GM23338 (cell line): ENCODE results near the gene INPP5D.

Source experiments
- CTCF ChIP-seq, 2 experiments: fragments of 200-600 bp in 1 of 2; sonication (generic) in 1 of 2; conservative IDR thresholded peaks; 2 replicates each; pipeline versions ENCODE4 v1.5.1 to v1.6.1; 2016 to 2017; ENCODE audit warnings: antibody characterized with exemption in 2 of 2, low read depth in 2 of 2, mild to moderate bottlenecking in 2 of 2, moderate library complexity in 1 of 2
- ETS1 ChIP-seq: IDR thresholded peaks from 2 replicates; pipeline ENCODE4 v1.6.1; 2016; ENCODE audit warnings: antibody characterized with exemption
- EZH2 ChIP-seq: fragments of 200-600 bp; sonication (generic); IDR thresholded peaks from one replicate; pipeline ENCODE4 v1.8.0; 2017; ENCODE audit warnings: antibody characterized with exemption, mild to moderate bottlenecking, low read depth; ENCODE audit not compliant: unreplicated experiment
- JUNB ChIP-seq: IDR thresholded peaks from one replicate; pipeline ENCODE4 v1.6.1; 2016; ENCODE audit warnings: antibody characterized with exemption; ENCODE audit not compliant: unreplicated experiment
- POLR2AphosphoS5 ChIP-seq: IDR thresholded peaks from 2 replicates; pipeline ENCODE4 v1.6.1; 2016; ENCODE audit warnings: antibody characterized with exemption, low read depth
- REST ChIP-seq: IDR thresholded peaks from one replicate; pipeline ENCODE4 v1.6.1; 2018; ENCODE audit warnings: antibody characterized with exemption; ENCODE audit not compliant: unreplicated experiment
- STAT1 ChIP-seq: IDR thresholded peaks from one replicate; pipeline ENCODE4 v1.6.1; 2016; ENCODE audit warnings: antibody characterized with exemption; ENCODE audit not compliant: unreplicated experiment

- TF ChIP-seq CTCF (conservative IDR thresholded peaks at IDR 0.05; ENCODE audit: low read depth in 2 of 2) (no peak), EZH2 (no peak), REST (no peak), POLR2AphosphoS5 (no peak), STAT1 (no peak), ETS1 (no peak), JUNB (no peak)
Observed at GRCh38 chr2:233202531-233202944, 142.4 kb downstream of the INPP5D start.
